ENCODE results near the gene NPC1L1. TPM values are rescaled to one million over a fixed set of nuclear protein-coding genes. Genes with fewer than 3 reads are reported as not detected.

Gene NPC1L1
- total and polyA plus RNA-seq, 2 experiments from 2014 or later: 20.6 to 25.8 TPM

GRCh38 chr7:44512736-44513135, 28.4 kb downstream of the NPC1L1 start:
- no peak for DNase-seq (ENCODE audit: low spot score)
- 94% methylated on average over 7 of the region's 7 CpGs for WGBS (ENCODE audit: low lambda C conversion rate, missing lambda C conversion rate)
- no peak for TF ChIP-seq EZH2 (IDR thresholded peaks at IDR 0.05; ENCODE audit: borderline replicate concordance)
- no peak for TF ChIP-seq CTCF (IDR thresholded peaks at IDR 0.05; ENCODE audit: poor library complexity)
- TF ChIP-seq EZH2phosphoT487 (IDR thresholded peaks at IDR 0.05; ENCODE audit: low read depth, severe bottlenecking, unreplicated experiment): no peak
- no peak overlapping the region for H3K27ac ChIP-seq
- no peak overlapping the region for H3K4me3 ChIP-seq
- H3K79me2 ChIP-seq: no peaks in the 10 kb centered on the region
- no peak overlapping the region for H2AFZ ChIP-seq
- no peaks in the 10 kb centered on the region for H3K36me3 ChIP-seq (replicated peaks; ENCODE audit: insufficient read depth, low read depth)
- no peaks in the 10 kb centered on the region for H3K27me3 ChIP-seq
- H3K4me1 ChIP-seq (ENCODE audit: insufficient read depth): peaks cover 8% of the 10 kb centered on the region
- no peak overlapping the region for H3K4me2 ChIP-seq
- no peaks in the 10 kb centered on the region for H3K9me3 ChIP-seq (ENCODE audit: low read depth)
- H4K20me1 ChIP-seq (ENCODE audit: insufficient read depth, poor library complexity, severe bottlenecking): no peaks in the 10 kb centered on the region
- H3K9me2 ChIP-seq (replicated peaks; ENCODE audit: insufficient read depth): no peaks in the 10 kb centered on the region

- Histone ChIP-seq H2AFZ (no peak overlapping the region), H3K4me2 (peak overlapping the region; percentile 51), H3K9me2 (replicated peaks; ENCODE audit: insufficient read depth) (no peaks in the 10 kb centered on the region), H3K27me3 (no peaks in the 10 kb centered on the region), H3K36me3 (replicated peaks; ENCODE audit: insufficient read depth, low read depth) (no peaks in the 10 kb centered on the region), H3K4me1 (ENCODE audit: insufficient read depth) (peaks cover 8% of the 10 kb centered on the region), H3K27ac (peak overlapping the region; percentile 73), H3K4me3 (no peak overlapping the region), H3K79me2 (no peaks in the 10 kb centered on the region), H4K20me1 (ENCODE audit: insufficient read depth, poor library complexity, severe bottlenecking) (no peaks in the 10 kb centered on the region), H3K9me3 (ENCODE audit: low read depth) (no peaks in the 10 kb centered on the region)
- WGBS (ENCODE audit: low lambda C conversion rate, missing lambda C conversion rate): 59% methylated on average over 4 of the region's 4 CpGs
- no peak for DNase-seq (ENCODE audit: low spot score)
- TF ChIP-seq CTCF (IDR thresholded peaks at IDR 0.05; ENCODE audit: poor library complexity): no peak
- no peak for TF ChIP-seq EZH2phosphoT487 (IDR thresholded peaks at IDR 0.05; ENCODE audit: low read depth, severe bottlenecking, unreplicated experiment)
- no peak for TF ChIP-seq EZH2 (IDR thresholded peaks at IDR 0.05; ENCODE audit: borderline replicate concordance)
Measured at GRCh38 chr7:44511863-44512468, 29.2 kb downstream of the NPC1L1 start.

GRCh38 chr7:44511236-44511635, 29.9 kb downstream of the NPC1L1 start:
- H3K4me1 ChIP-seq (ENCODE audit: insufficient read depth): peaks cover 8% of the 10 kb centered on the region
- H3K4me2 ChIP-seq: peak overlapping the region; percentile 51
- DNase-seq (ENCODE audit: low spot score): no peak
- H3K9me2 ChIP-seq (replicated peaks; ENCODE audit: insufficient read depth): no peaks in the 10 kb centered on the region
- peak overlapping the region; percentile 73 for H3K27ac ChIP-seq
- no peaks in the 10 kb centered on the region for H3K27me3 ChIP-seq
- no peaks in the 10 kb centered on the region for H3K9me3 ChIP-seq (ENCODE audit: low read depth)
- TF ChIP-seq CTCF (IDR thresholded peaks at IDR 0.05; ENCODE audit: poor library complexity) (no peak), EZH2phosphoT487 (IDR thresholded peaks at IDR 0.05; ENCODE audit: low read depth, severe bottlenecking, unreplicated experiment) (no peak)
- H2AFZ ChIP-seq: no peak overlapping the region
- H3K36me3 ChIP-seq (replicated peaks; ENCODE audit: insufficient read depth, low read depth): no peaks in the 10 kb centered on the region
- H4K20me1 ChIP-seq (ENCODE audit: insufficient read depth, poor library complexity, severe bottlenecking): no peaks in the 10 kb centered on the region
- H3K79me2 ChIP-seq: no peaks in the 10 kb centered on the region
- H3K4me3 ChIP-seq: no peak overlapping the region
- WGBS (ENCODE audit: low lambda C conversion rate, missing lambda C conversion rate): 73% methylated on average over 1 of the region's 1 CpG

All from hepatocyte (in vitro differentiated cells).